K562 (cell line): ENCODE data around the gene DDC. TPM values are rescaled to one million over a fixed set of nuclear protein-coding genes. Genes with fewer than 3 reads are reported as not detected.
A peak's percentile ranks its signal among the peaks of the same experiment; 100 is the strongest.

Experiments
- CEBPZ ChIP-seq: fragments of 150-350 bp; IDR thresholded peaks from 2 replicates; pipeline ENCODE4 v1.6.1; 2014; ENCODE audit warnings: low read depth, mild to moderate bottlenecking, low read length, borderline replicate concordance
- DEAF1 ChIP-seq: fragments of 450-650 bp; formaldehyde crosslinking; IDR thresholded peaks from 2 replicates; pipeline ENCODE4 v1.4.0; 2020; ENCODE audit warnings: mild to moderate bottlenecking, moderate library complexity
- KLF16 ChIP-seq: IDR thresholded peaks from 2 replicates; pipeline ENCODE4 v1.6.1; 2016; ENCODE audit warnings: antibody characterized with exemption
- MTA3 ChIP-seq: fragments of 450-650 bp; formaldehyde crosslinking; IDR thresholded peaks from 2 replicates; pipeline ENCODE4 v1.6.1; 2017; ENCODE audit warnings: mild to moderate bottlenecking, borderline replicate concordance
- SRF ChIP-seq, 2 experiments: fragments of 250-450, 450-650 bp in 1 of 2; sonication (Bioruptor Pico) in 1 of 2; sonication (generic) in 1 of 2; formaldehyde crosslinking; IDR thresholded peaks; 2 replicates each; pipeline versions ENCODE4 v1.5.0 to v1.5.1; 2020 to 2022; ENCODE audit warnings: mild to moderate bottlenecking in 1 of 2, missing genetic modification reagents in 1 of 2
- STAG1 ChIP-seq: sonication (generic); formaldehyde crosslinking; IDR thresholded peaks from 2 replicates; pipeline ENCODE4 v1.5.0; 2020; ENCODE audit warnings: missing genetic modification reagents, borderline replicate concordance
- TFAP4 ChIP-seq: sonication (generic); formaldehyde crosslinking; IDR thresholded peaks from 2 replicates; pipeline ENCODE4 v1.8.0; 2022; ENCODE audit warnings: missing genetic modification reagents, mild to moderate bottlenecking, moderate library complexity, borderline replicate concordance
- USF1 ChIP-seq: sonication (generic); formaldehyde crosslinking; IDR thresholded peaks from 2 replicates; pipeline ENCODE4 v1.9.0; 2022; ENCODE audit warnings: mild to moderate bottlenecking, missing genetic modification reagents
- polyA plus RNA-seq, 8 experiments: library from polyadenylated mRNA; depleted of rRNA in 4 of 8; stranded (reverse) in 5 of 8; unstranded in 3 of 8; fragments of >200 nt; fragmentation: Nextera tagmentation in 2 of 8; fragmentation: Illumina TruSeq in 1 of 8; extraction: Ambion mirVana in 2 of 8; extraction: Trizol in 1 of 8; gene quantifications; 2 replicates each; pipeline versions ENCODE4 v1.2.1 to v1.2.3, GENCODE V29; 2011 to 2014; ENCODE audit warnings: inconsistent platforms in 1 of 8, missing spikeins in 1 of 8
- total RNA-seq, 7 experiments: library from RNA; depleted of rRNA in 6 of 7; stranded (reverse); fragments of >200 nt in 6 of 7; fragmentation: Illumina TruSeq in 2 of 7; extraction: Trizol in 2 of 7; gene quantifications; 2 replicates each; pipeline versions ENCODE4 v1.2.1 to v1.2.3, GENCODE V29; 2011 to 2021; ENCODE audit warnings: low replicate concordance in 1 of 7
- TF ChIP-seq, protein P1 (sequence below), 2 experiments: fragments of 450-650 bp; IDR thresholded peaks; 2 replicates each; pipeline ENCODE4 v1.6.1; 2016; ENCODE audit warnings: mild to moderate bottlenecking in 2 of 2, borderline replicate concordance in 1 of 2, low read depth in 1 of 2, moderate library complexity in 1 of 2
- TF ChIP-seq, protein P2 (sequence below): fragments of 450-650 bp; formaldehyde crosslinking; IDR thresholded peaks from 2 replicates; pipeline ENCODE4 v1.4.0; 2020; ENCODE audit warnings: mild to moderate bottlenecking

DDC gene
- total and polyA plus RNA-seq, 9 of the 15 experiments (the other 6 are each of a cell fraction or from before 2014, with no cell fraction given), result not detected

DNA sequence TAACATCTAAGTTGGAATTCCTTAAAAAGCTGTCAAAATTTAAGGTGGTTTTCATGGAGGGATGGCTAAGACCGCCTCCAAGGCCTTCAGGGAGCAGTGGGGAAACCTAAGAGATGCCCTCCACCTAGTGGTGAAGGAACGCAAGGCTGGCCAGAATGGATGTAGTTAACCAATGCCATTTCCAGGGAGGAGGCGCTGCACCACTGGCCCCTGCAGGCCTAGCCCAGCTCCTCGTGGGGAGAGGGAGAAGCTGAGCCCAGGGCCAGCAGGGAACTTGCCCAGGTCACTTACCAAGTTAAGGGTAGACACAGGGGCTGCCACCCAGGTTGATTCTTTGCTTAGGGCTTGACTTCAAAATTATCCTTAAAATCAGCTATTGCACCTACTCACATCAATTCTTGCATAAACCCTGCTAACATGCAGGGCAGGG lies 147.1 kb downstream of the DDC start (continued):
- TF ChIP-seq, protein P1, sequence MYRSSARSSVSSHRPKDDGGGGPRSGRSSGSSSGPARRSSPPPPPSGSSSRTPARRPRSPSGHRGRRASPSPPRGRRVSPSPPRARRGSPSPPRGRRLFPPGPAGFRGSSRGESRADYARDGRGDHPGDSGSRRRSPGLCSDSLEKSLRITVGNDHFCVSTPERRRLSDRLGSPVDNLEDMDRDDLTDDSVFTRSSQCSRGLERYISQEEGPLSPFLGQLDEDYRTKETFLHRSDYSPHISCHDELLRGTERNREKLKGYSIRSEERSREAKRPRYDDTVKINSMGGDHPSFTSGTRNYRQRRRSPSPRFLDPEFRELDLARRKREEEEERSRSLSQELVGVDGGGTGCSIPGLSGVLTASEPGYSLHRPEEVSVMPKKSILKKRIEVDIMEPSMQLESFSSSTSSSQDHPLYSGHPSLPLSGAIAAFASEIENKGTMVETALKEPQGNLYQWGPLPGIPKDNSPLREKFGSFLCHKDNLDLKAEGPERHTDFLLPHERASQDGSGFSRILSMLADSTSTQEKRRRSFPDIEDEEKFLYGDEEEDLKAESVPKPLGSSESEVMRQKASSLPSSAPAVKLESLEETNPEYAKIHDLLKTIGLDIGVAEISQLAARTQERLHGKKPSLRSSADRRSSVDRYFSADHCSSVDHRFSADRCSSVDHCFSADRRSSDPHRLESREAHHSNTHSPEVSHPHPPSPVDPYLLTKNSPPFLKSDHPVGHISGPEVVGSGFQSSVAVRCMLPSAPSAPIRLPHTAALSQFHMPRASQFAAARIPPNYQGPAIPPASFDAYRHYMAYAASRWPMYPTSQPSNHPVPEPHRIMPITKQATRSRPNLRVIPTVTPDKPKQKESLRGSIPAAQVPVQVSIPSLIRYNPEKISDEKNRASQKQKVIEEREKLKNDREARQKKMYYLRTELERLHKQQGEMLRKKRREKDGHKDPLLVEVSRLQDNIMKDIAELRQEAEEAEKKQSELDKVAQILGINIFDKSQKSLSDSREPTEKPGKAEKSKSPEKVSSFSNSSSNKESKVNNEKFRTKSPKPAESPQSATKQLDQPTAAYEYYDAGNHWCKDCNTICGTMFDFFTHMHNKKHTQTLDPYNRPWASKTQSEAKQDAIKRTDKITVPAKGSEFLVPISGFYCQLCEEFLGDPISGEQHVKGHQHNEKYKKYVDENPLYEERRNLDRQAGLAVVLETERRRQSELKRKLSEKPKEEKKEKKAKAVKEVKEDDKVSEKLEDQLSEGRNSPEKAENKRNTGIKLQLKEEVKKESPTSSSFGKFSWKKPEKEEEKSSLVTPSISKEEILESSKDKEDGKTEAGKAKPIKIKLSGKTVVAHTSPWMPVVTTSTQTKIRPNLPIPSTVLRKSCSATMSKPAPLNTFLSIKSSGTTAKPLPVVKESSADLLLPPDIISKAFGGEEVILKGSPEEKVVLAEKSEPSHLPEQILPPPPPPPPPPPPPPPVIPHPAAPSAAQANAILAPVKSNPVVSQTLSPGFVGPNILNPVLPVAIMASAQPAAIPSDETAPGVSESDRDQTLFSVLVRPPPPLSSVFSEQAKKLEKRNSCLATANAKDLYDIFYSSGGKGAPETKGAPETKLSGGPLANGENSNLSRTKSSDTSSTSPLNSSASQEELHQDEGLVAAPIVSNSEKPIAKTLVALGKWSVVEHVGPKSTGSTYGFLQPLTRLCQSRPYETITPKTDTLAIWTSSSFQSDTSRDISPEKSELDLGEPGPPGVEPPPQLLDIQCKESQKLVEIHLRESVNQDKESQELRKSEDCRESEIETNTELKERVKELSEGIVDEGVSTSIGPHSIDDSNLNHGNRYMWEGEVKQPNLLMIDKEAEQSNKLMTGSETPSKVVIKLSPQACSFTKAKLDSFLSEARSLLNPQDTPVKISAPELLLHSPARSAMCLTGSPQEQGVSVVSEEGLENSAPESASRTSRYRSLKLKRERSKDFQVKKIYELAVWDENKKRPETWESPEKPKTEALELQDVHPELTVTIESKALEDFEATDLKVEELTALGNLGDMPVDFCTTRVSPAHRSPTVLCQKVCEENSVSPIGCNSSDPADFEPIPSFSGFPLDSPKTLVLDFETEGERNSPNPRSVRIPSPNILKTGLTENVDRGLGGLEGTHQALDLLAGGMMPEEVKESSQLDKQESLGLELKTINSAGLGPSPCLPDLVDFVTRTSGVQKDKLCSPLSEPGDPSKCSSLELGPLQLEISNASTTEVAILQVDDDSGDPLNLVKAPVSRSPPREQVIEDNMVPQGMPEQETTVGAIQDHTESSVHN (IDR thresholded peaks at IDR 0.05; ENCODE audit: borderline replicate concordance in 1 of 2, low read depth in 1 of 2), result no peak
- TF ChIP-seq DEAF1 (CRISPR knock-in tag), result peak; percentile 90
- TF ChIP-seq, protein P2, sequence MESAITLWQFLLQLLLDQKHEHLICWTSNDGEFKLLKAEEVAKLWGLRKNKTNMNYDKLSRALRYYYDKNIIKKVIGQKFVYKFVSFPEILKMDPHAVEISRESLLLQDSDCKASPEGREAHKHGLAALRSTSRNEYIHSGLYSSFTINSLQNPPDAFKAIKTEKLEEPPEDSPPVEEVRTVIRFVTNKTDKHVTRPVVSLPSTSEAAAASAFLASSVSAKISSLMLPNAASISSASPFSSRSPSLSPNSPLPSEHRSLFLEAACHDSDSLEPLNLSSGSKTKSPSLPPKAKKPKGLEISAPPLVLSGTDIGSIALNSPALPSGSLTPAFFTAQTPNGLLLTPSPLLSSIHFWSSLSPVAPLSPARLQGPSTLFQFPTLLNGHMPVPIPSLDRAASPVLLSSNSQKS (CRISPR knock-in tag), result no peak
- TF ChIP-seq MTA3, result 0 out of 2 replicates have a peak, but pooled peaks have one; percentile 12
- TF ChIP-seq STAG1 (CRISPR knock-in tag), result peak; percentile 90; the same call in 1 of the 2 replicates
- no peak for TF ChIP-seq USF1
- peak; percentile 42; the same call in 1 of the 2 replicates for TF ChIP-seq TFAP4
- TF ChIP-seq KLF16, result 0 out of 2 replicates have a peak, but pooled peaks have one; percentile 44
- peak in 1 of 2 experiments; percentile 58; a peak in 1 of 4 replicates for TF ChIP-seq SRF (CRISPR knock-in tag; IDR thresholded peaks at IDR 0.05)
- no peak for TF ChIP-seq CEBPZ
